ENCODE measurements around the gene SMTNL2. TPM values are rescaled to one million over a fixed set of nuclear protein-coding genes. Genes with fewer than 3 reads are reported as not detected.

SMTNL2 gene
- total and polyA plus RNA-seq, 9 of the 15 experiments (the other 6 are each of a cell fraction or from before 2014, with no cell fraction given) = not detected

DNA sequence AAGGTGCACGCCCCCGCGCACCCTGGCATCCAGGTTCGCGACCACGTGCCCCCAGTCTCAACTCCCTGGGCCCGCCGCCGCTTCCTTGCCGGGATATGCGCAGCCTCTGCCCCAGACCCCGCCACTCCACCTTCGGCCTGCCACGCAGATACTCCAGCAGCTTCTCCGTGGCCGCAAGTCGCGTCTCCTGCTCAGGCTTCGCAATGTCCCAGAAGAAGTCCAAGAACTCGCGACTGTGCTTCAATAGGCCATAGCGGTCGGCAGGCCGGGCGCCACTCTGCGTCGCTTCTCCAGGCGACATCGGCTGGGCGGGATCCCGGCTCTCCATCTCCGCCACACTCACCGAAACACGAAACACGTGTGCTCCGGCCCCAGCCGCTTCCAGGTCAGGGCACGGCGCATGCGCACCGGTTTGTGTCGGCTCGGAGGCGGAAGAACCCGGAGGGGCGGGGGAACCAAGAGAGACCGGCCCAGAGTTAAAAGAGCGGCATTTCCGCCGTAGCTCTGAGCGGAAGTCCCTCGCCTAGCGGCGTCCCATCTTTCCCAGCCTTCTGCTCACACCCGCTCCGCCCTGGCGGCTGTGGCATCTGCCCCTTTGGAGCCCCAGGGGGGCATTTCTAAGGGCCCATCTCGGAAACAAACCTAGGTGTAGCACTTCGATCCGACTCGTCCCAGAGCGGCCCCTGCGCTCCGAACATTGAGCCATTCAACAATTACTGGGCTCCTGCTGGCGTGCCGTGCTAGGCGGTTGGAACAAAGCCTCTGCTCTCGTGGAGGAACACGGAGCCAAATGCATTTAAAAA, 29.1 kb upstream of the SMTNL2 start, which contains the start of gene MYBBP1A (continued):
- TF ChIP-seq JUN (IDR thresholded peaks at IDR 0.05; ENCODE audit: borderline replicate concordance, low read depth, low read length) = 0 out of 2 replicates have a peak, but pooled peaks have one; percentile 10
- 0 out of 2 replicates have a peak, but pooled peaks have one; percentile 44 for TF ChIP-seq JUN (CRISPR knock-in tag; IDR thresholded peaks at IDR 0.05; ENCODE audit: borderline replicate concordance)
- TF ChIP-seq MTF1 (CRISPR knock-in tag; IDR thresholded peaks at IDR 0.05; ENCODE audit: borderline replicate concordance) = no peak
- 0 out of 2 replicates have a peak, but pooled peaks have one; percentile 45 for TF ChIP-seq NFRKB (IDR thresholded peaks at IDR 0.05; ENCODE audit: low read depth)
- TF ChIP-seq ESRRB (CRISPR knock-in tag; IDR thresholded peaks at IDR 0.05; ENCODE audit: borderline replicate concordance) = no peak
- TF ChIP-seq GTF2E2 (tag; IDR thresholded peaks at IDR 0.05) = 0 out of 2 replicates have a peak, but pooled peaks have one; percentile 63
- peak; percentile 89 for TF ChIP-seq GABPB1 (CRISPR knock-in tag; IDR thresholded peaks at IDR 0.05)
- TF ChIP-seq, protein P1, sequence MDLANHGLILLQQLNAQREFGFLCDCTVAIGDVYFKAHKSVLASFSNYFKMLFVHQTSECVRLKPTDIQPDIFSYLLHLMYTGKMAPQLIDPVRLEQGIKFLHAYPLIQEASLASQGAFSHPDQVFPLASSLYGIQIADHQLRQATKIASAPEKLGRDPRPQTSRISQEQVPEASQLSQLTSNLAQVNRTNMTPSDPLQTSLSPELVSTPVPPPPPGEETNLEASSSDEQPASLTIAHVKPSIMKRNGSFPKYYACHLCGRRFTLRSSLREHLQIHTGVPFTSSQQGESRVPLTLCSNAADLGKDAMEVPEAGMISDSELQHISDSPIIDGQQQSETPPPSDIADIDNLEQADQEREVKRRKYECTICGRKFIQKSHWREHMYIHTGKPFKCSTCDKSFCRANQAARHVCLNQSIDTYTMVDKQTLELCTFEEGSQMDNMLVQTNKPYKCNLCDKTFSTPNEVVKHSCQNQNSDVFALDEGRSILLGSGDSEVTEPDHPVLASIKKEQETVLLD (IDR thresholded peaks at IDR 0.05) = peak; percentile 95
- peak; percentile 57 for TF ChIP-seq HNRNPLL (IDR thresholded peaks at IDR 0.05; ENCODE audit: low read depth, low read length, poor library complexity, severe bottlenecking)
- no peak for TF ChIP-seq PCBP2 (IDR thresholded peaks at IDR 0.05; ENCODE audit: low read depth, low read length, poor library complexity, severe bottlenecking)
- TF ChIP-seq RBBP5 (IDR thresholded peaks at IDR 0.05; ENCODE audit: borderline replicate concordance, insufficient read depth, low read length, poor library complexity, severe bottlenecking) = peak; percentile 39
- TF ChIP-seq, protein P2, sequence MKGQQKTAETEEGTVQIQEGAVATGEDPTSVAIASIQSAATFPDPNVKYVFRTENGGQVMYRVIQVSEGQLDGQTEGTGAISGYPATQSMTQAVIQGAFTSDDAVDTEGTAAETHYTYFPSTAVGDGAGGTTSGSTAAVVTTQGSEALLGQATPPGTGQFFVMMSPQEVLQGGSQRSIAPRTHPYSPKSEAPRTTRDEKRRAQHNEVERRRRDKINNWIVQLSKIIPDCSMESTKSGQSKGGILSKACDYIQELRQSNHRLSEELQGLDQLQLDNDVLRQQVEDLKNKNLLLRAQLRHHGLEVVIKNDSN (CRISPR knock-in tag; IDR thresholded peaks at IDR 0.05) = peak; percentile 75
- TF ChIP-seq GABPA (tag; conservative IDR thresholded peaks at IDR 0.05; ENCODE audit: low read depth) = peak; percentile 94
- TF ChIP-seq TEAD1 (CRISPR knock-in tag; IDR thresholded peaks at IDR 0.05) = peak in 1 of 2 experiments; percentile 84; a peak in 1 of 4 replicates
- peak; percentile 88 for TF ChIP-seq RBFOX2 (IDR thresholded peaks at IDR 0.05; ENCODE audit: low read depth, low read length)
- peak; percentile 52 for TF ChIP-seq HCFC1 (IDR thresholded peaks at IDR 0.05; ENCODE audit: low read depth, low read length)
- TF ChIP-seq TAF9B (IDR thresholded peaks at IDR 0.05; ENCODE audit: partially characterized antibody) = peak; percentile 59
- TF ChIP-seq RHOXF2B (CRISPR knock-in tag; conservative IDR thresholded peaks at IDR 0.05) = no peak
- TF ChIP-seq BCOR (IDR thresholded peaks at IDR 0.05) = no peak
- 0 out of 2 replicates have a peak, but pooled peaks have one; percentile 41 for TF ChIP-seq MTA3 (IDR thresholded peaks at IDR 0.05; ENCODE audit: borderline replicate concordance)
- peak; percentile 82 for TF ChIP-seq MEIS2 (IDR thresholded peaks at IDR 0.05; ENCODE audit: partially characterized antibody)
- TF ChIP-seq CBX3 (IDR thresholded peaks at IDR 0.05; ENCODE audit: borderline replicate concordance in 1 of 2, low read length in 2 of 2) = 0 out of 3 replicates have a peak, but pooled peaks of 1 of the 2 experiments have one; percentile 14
- peak; percentile 97 to 98 for TF ChIP-seq NRF1 (conservative IDR thresholded peaks at IDR 0.05 in 1 of 2, IDR thresholded peaks at IDR 0.05 in 1 of 2)
- no peak for TF ChIP-seq FOXM1 (IDR thresholded peaks at IDR 0.05; ENCODE audit: low read depth)
- peak; percentile 69; the same call in 1 of the 2 replicates for TF ChIP-seq FOXM1 (CRISPR knock-in tag; IDR thresholded peaks at IDR 0.05; ENCODE audit: low read depth)
